Fibroblast of lung (primary cell): ENCODE measurements around the gene TNRC6A. TPM values are rescaled to one million over a fixed set of nuclear protein-coding genes. Genes with fewer than 3 reads are reported as not detected.

Source experiments
- DNase-seq, 2 donors: peaks; one replicate each; pipeline versions ENCODE4 v3.0.0 to v3.0.0-alpha.2; 2010; ENCODE audit warnings: low read depth in 2 of 2
- H2AFZ ChIP-seq: 2 replicates; pipeline ENCODE4 v1.5.1; 2012; ENCODE audit warnings: low read length, control low read depth, inconsistent platforms
- H3K27ac ChIP-seq: 2 replicates; pipeline ENCODE4 v1.5.1; 2011; ENCODE audit warnings: low read length, control low read depth; ENCODE audit not compliant: insufficient read depth
- H3K27me3 ChIP-seq: 2 replicates; pipeline ENCODE4 v1.5.1; 2011; ENCODE audit warnings: mild to moderate bottlenecking, low read length; ENCODE audit not compliant: control insufficient read depth, insufficient read depth
- H3K36me3 ChIP-seq: 2 replicates; pipeline ENCODE4 v1.5.1; 2011; ENCODE audit warnings: low read length; ENCODE audit not compliant: control insufficient read depth, insufficient read depth
- H3K4me1 ChIP-seq: 2 replicates; pipeline ENCODE4 v1.5.1; 2011; ENCODE audit warnings: low read length; ENCODE audit not compliant: control insufficient read depth, insufficient read depth; ENCODE audit errors: extremely low read depth
- H3K4me2 ChIP-seq: 2 replicates; pipeline ENCODE4 v1.5.1; 2011; ENCODE audit warnings: low read length, control low read depth; ENCODE audit not compliant: insufficient read depth; ENCODE audit errors: extremely low read depth
- H3K4me3 ChIP-seq, 4 experiments: fragments of 200-600 bp in 1 of 4; sonication (generic) in 1 of 4; replicated peaks in 1 of 4; 2 replicates each; pipeline ENCODE4 v1.5.1; 2011 to 2016; ENCODE audit warnings: low read length in 4 of 4, low read depth in 3 of 4, mild to moderate bottlenecking in 3 of 4, control low read depth in 2 of 4, inconsistent platforms in 1 of 4, mixed read lengths in 1 of 4; ENCODE audit not compliant: insufficient read depth in 1 of 4; ENCODE audit errors: control extremely low read depth in 1 of 4
- H3K79me2 ChIP-seq: 2 replicates; pipeline ENCODE4 v1.5.1; 2012; ENCODE audit warnings: mild to moderate bottlenecking, low read length, inconsistent platforms; ENCODE audit not compliant: control insufficient read depth, insufficient read depth
- H3K9ac ChIP-seq: 2 replicates; pipeline ENCODE4 v1.5.1; 2011; ENCODE audit warnings: mild to moderate bottlenecking, low read length, control low read depth; ENCODE audit not compliant: insufficient read depth
- H3K9me3 ChIP-seq: 2 replicates; pipeline ENCODE4 v1.5.1; 2012; ENCODE audit warnings: low read depth, low read length; ENCODE audit not compliant: control insufficient read depth, insufficient read depth
- H4K20me1 ChIP-seq: 2 replicates; pipeline ENCODE4 v1.5.1; 2011; ENCODE audit warnings: low read length; ENCODE audit not compliant: control insufficient read depth, insufficient read depth; ENCODE audit errors: extremely low read depth
- EZH2 ChIP-seq: IDR thresholded peaks from 2 replicates; pipeline ENCODE4 v1.5.1; 2012; ENCODE audit warnings: low read length, control low read depth, mild to moderate bottlenecking; ENCODE audit errors: missing control alignments
- polyA plus RNA-seq, 2 donors: library from polyadenylated mRNA; depleted of rRNA in 1 of 2; stranded (reverse) in 1 of 2; unstranded in 1 of 2; fragments of >200 nt; gene quantifications; 2 replicates each; pipeline ENCODE4 v1.2.1, GENCODE V29; 2011 to 2012; ENCODE audit warnings: missing spikeins in 1 of 2
- total RNA-seq: library from RNA; depleted of rRNA; stranded (reverse); fragments of >200 nt; gene quantifications from 2 replicates; pipeline ENCODE4 v1.2.1, GENCODE V29; 2014
- TF ChIP-seq, protein P1 (sequence below), 2 donors: IDR thresholded peaks in 1 of 2; conservative IDR thresholded peaks in 1 of 2; 1 replicate in 1 of 2; 2 replicates in 1 of 2; pipeline ENCODE4 v1.5.1; 2011 to 2012; ENCODE audit warnings: low read length in 2 of 2, control low read depth in 1 of 2, inconsistent platforms in 1 of 2, low read depth in 1 of 2, mild to moderate bottlenecking in 1 of 2

Gene TNRC6A
- total and polyA plus RNA-seq, 2 donors (not counting 1 experiment from before 2014, with no cell fraction given): 49.4 to 51.5 TPM

DNA sequence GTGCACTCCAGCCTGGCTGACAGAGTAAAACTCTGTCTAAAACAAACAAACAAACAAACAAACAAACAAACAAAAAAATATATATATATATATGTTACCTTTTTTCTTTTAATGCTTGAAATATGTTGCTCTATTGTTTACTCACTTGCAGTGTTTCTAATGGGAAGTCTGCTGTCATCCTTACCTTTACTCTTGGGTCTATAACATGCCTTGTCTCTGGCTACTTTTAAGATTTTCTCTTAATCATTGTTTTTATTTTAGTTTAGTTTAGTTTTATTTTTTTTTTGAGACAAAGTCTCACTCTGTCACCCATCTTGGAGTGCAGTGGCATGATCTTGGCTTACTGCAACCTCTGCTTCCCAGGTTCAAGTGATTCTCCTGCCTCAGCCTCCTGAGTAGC lies 16.1 kb upstream of the TNRC6A start:
- no peak overlapping the region for H3K4me3 ChIP-seq
- H3K27me3 ChIP-seq: no peaks in the 10 kb centered on the region
- no peak overlapping the region for H2AFZ ChIP-seq
- H3K4me1 ChIP-seq: no peaks in the 10 kb centered on the region
- no peaks in the 10 kb centered on the region for H3K9me3 ChIP-seq
- no peaks in the 10 kb centered on the region for H3K79me2 ChIP-seq
- H3K4me2 ChIP-seq: no peak overlapping the region
- no peaks in the 10 kb centered on the region for H4K20me1 ChIP-seq
- H3K27ac ChIP-seq: no peak overlapping the region
- no peak for DNase-seq
- TF ChIP-seq, protein P1, sequence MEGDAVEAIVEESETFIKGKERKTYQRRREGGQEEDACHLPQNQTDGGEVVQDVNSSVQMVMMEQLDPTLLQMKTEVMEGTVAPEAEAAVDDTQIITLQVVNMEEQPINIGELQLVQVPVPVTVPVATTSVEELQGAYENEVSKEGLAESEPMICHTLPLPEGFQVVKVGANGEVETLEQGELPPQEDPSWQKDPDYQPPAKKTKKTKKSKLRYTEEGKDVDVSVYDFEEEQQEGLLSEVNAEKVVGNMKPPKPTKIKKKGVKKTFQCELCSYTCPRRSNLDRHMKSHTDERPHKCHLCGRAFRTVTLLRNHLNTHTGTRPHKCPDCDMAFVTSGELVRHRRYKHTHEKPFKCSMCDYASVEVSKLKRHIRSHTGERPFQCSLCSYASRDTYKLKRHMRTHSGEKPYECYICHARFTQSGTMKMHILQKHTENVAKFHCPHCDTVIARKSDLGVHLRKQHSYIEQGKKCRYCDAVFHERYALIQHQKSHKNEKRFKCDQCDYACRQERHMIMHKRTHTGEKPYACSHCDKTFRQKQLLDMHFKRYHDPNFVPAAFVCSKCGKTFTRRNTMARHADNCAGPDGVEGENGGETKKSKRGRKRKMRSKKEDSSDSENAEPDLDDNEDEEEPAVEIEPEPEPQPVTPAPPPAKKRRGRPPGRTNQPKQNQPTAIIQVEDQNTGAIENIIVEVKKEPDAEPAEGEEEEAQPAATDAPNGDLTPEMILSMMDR (conservative IDR thresholded peaks at IDR 0.05 in 1 of 2, IDR thresholded peaks at IDR 0.05 in 1 of 2; ENCODE audit: low read depth in 1 of 2, low read length in 2 of 2): no peak
- TF ChIP-seq EZH2: no peak
- H3K9ac ChIP-seq: no peak overlapping the region
- H3K36me3 ChIP-seq: no peaks in the 10 kb centered on the region

DNA sequence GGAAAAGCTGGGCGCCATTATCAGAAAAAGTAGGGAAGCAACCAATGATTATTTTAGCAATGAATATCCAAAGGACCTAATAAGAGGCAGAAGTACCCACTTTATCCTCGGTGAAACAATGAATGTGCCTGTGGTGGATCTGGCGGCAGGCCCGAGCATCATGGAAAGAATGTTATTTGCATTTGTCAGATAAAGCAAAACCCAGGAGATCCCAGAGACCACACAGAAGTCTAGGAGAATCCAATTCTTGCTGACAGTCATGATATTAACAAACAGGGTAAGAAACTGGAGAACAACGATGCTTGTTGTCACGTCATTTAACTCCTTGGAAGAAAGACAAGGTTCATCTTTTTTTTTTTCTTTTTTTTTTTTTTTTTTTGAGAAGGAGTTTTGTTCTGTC lies 12.0 kb upstream of the TNRC6A start:
- Histone ChIP-seq H4K20me1 (no peaks in the 10 kb centered on the region), H3K27me3 (no peaks in the 10 kb centered on the region), H3K4me2 (no peak overlapping the region), H3K9me3 (no peaks in the 10 kb centered on the region), H3K36me3 (no peaks in the 10 kb centered on the region), H3K4me3 (no peak overlapping the region), H3K4me1 (no peaks in the 10 kb centered on the region), H3K9ac (no peak overlapping the region), H3K79me2 (no peaks in the 10 kb centered on the region), H3K27ac (no peak overlapping the region), H2AFZ (no peak overlapping the region)
- DNase-seq: peak in 1 of 2 donors; percentile 88
- no peak for TF ChIP-seq EZH2
- TF ChIP-seq, protein P1 (conservative IDR thresholded peaks at IDR 0.05 in 1 of 2, IDR thresholded peaks at IDR 0.05 in 1 of 2; ENCODE audit: low read depth in 1 of 2, low read length in 2 of 2): no peak

DNA sequence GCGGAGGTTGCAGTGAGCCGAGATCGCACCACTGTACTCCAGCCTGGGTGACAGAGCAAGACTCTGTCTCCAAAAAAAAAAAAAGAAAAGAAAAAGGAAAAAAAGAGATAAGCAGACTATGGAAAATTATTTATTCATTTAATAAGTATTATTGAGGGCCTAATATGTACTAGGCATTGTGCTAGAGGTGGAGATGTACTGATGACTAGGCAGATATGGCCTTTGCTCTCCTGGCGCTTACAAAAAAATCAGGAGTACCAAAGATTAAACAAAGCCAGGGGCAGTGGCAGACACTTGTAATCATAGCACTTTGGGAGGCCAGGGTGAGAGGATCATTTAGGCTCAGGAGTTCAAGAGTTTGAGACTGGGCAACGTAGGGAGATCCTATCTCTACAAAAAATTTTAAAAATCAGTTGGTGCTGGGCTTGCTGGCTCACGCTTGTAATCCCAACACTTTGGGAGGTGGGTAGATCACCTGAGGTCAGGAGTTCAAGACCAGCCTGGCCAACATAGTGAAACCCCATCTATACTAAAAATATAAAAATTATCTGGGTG lies 10.4 kb upstream of the TNRC6A start:
- Histone ChIP-seq H3K4me3 (no peak overlapping the region), H2AFZ (no peak overlapping the region), H3K27me3 (no peaks in the 10 kb centered on the region), H3K9ac (no peak overlapping the region), H3K4me2 (no peak overlapping the region), H4K20me1 (no peaks in the 10 kb centered on the region), H3K9me3 (no peaks in the 10 kb centered on the region), H3K4me1 (peaks cover 3% of the 10 kb centered on the region), H3K27ac (no peak overlapping the region), H3K79me2 (no peaks in the 10 kb centered on the region), H3K36me3 (no peaks in the 10 kb centered on the region)
- no peak for TF ChIP-seq EZH2
- TF ChIP-seq, protein P1 (conservative IDR thresholded peaks at IDR 0.05 in 1 of 2, IDR thresholded peaks at IDR 0.05 in 1 of 2; ENCODE audit: low read depth in 1 of 2, low read length in 2 of 2): no peak
- DNase-seq: no peak
